Measurements from ENCODE around the gene KCNMB2. TPM values are rescaled to one million over a fixed set of nuclear protein-coding genes. Genes with fewer than 3 reads are reported as not detected.

Gene KCNMB2
- total RNA-seq, 1 donor from 2014 or later, result 3.4 TPM

- no peak for DNase-seq
These were observed 333.8 kb downstream of the KCNMB2 start for GRCh38 chr3:178870085-178870484.

GRCh38 chr3:178875157-178875556 is 338.9 kb downstream of the KCNMB2 start:
- no peak for DNase-seq

GRCh38 chr3:178875836-178876235 is 339.6 kb downstream of the KCNMB2 start:
- DNase-seq, result no peak

GRCh38 chr3:178880274-178880673 is 344.0 kb downstream of the KCNMB2 start:
- no peak for DNase-seq

Measured in skin of body (tissue), 2 donors.